Measurements from ENCODE around the gene KIRREL3. TPM values are rescaled to one million over a fixed set of nuclear protein-coding genes. Genes with fewer than 3 reads are reported as not detected.

Gene KIRREL3
- total RNA-seq, 1 donor from 2014 or later: not detected

GRCh38 chr11:126601550-126602215, 398.9 kb downstream of the KIRREL3 start:
- H3K4me3 ChIP-seq (ENCODE audit: low read depth, low read length): no peak overlapping the region
- no peaks in the 10 kb centered on the region for H3K36me3 ChIP-seq (ENCODE audit: control insufficient read depth, insufficient read depth, low read length)
- no peak for TF ChIP-seq CTCF (IDR thresholded peaks at IDR 0.05; ENCODE audit: insufficient read depth, low read length, severe bottlenecking)
- H3K27me3 ChIP-seq (ENCODE audit: control insufficient read depth, insufficient read depth, low read length): no peaks in the 10 kb centered on the region
- no peak for FAIRE-seq
- DNase-seq (ENCODE audit: low read depth): no peak

GRCh38 chr11:126601136-126601535, 399.4 kb downstream of the KIRREL3 start:
- DNase-seq (ENCODE audit: low read depth) (no peak), FAIRE-seq (no peak)
- Histone ChIP-seq H3K27me3 (ENCODE audit: control insufficient read depth, insufficient read depth, low read length) (no peaks in the 10 kb centered on the region), H3K36me3 (ENCODE audit: control insufficient read depth, insufficient read depth, low read length) (no peaks in the 10 kb centered on the region), H3K4me3 (ENCODE audit: low read depth, low read length) (no peak overlapping the region)
- no peak for TF ChIP-seq CTCF (IDR thresholded peaks at IDR 0.05; ENCODE audit: insufficient read depth, low read length, severe bottlenecking)

- H3K36me3 ChIP-seq (ENCODE audit: control insufficient read depth, insufficient read depth, low read length): no peaks in the 10 kb centered on the region
- no peak for TF ChIP-seq CTCF (IDR thresholded peaks at IDR 0.05; ENCODE audit: insufficient read depth, low read length, severe bottlenecking)
- FAIRE-seq (no peak), DNase-seq (ENCODE audit: low read depth) (no peak)
- H3K4me3 ChIP-seq (ENCODE audit: low read depth, low read length): no peak overlapping the region
- H3K27me3 ChIP-seq (ENCODE audit: control insufficient read depth, insufficient read depth, low read length): no peaks in the 10 kb centered on the region
These were observed 401.2 kb downstream of the KIRREL3 start for GRCh38 chr11:126599217-126599897.

GRCh38 chr11:126598344-126599216, 402.0 kb downstream of the KIRREL3 start:
- DNase-seq (ENCODE audit: low read depth): no peak
- no peaks in the 10 kb centered on the region for H3K27me3 ChIP-seq (ENCODE audit: control insufficient read depth, insufficient read depth, low read length)
- no peak overlapping the region for H3K4me3 ChIP-seq (ENCODE audit: low read depth, low read length)
- TF ChIP-seq CTCF (IDR thresholded peaks at IDR 0.05; ENCODE audit: insufficient read depth, low read length, severe bottlenecking): no peak
- peak; percentile 28 for FAIRE-seq
- no peaks in the 10 kb centered on the region for H3K36me3 ChIP-seq (ENCODE audit: control insufficient read depth, insufficient read depth, low read length)

- no peak for FAIRE-seq
- Histone ChIP-seq H3K27me3 (ENCODE audit: control insufficient read depth, insufficient read depth, low read length) (no peaks in the 10 kb centered on the region), H3K36me3 (ENCODE audit: control insufficient read depth, insufficient read depth, low read length) (no peaks in the 10 kb centered on the region), H3K4me3 (ENCODE audit: low read depth, low read length) (no peak overlapping the region)
- TF ChIP-seq CTCF (IDR thresholded peaks at IDR 0.05; ENCODE audit: insufficient read depth, low read length, severe bottlenecking): no peak
- DNase-seq (ENCODE audit: low read depth): no peak
These were observed 403.5 kb downstream of the KIRREL3 start for GRCh38 chr11:126597041-126597440.

Data from bronchial epithelial cell (primary cell).